Measurements from ENCODE around the gene RBM4B. TPM values are rescaled to one million over a fixed set of nuclear protein-coding genes. Genes with fewer than 3 reads are reported as not detected.
A peak's percentile ranks its signal among the peaks of the same experiment; 100 is the strongest.
"Not testable (repeated sequence)": the region's sequence is repeated elsewhere in the genome, so short reads cannot be mapped to it uniquely, and the experiment has no call there.

RBM4B gene
- total RNA-seq = 10 to 100 TPM; 19.5 to 20.0 TPM
- 13.1 TPM for polyA plus RNA-seq

- DNase-seq = peak; percentile 95 to 98 (median 97)
- ChIA-PET CTCF (interaction anchor here (0.7 to 6.5 kb wide), 40 partner anchors 9 to 292 kb away, joined by 3 to 135 read pairs (median 5); partner anchors contain the start of genes ACTN3, CCDC87, CCS and CTSF), POLR2A (interaction anchor here (0.6 to 2.6 kb wide), 22 partner anchors 9 to 817 kb away, joined by 3 to 41 read pairs (median 7); partner anchors contain the start of genes ACTN3, CCDC87, CCS and CTSF)
- Histone ChIP-seq H3K27ac (ENCODE audit: low read depth, low read length) (peak within 1 kb of the TSS; percentile 100), H3K9me3 (ENCODE audit: low read length) (no peaks in the 10 kb centered on the region), H3K36me3 (ENCODE audit: insufficient read depth, low read length) (no peaks in the 10 kb centered on the region), H3K4me1 (ENCODE audit: insufficient read depth, low read length) (peaks cover 43% of the 10 kb centered on the region), H3K27me3 (ENCODE audit: insufficient read depth, low read length, poor library complexity, severe bottlenecking) (no peaks in the 10 kb centered on the region), H3K4me3 (ENCODE audit: low read length) (peak within 1 kb of the TSS; percentile 99)
- Mint-ChIP-seq H3K4me3 (peak within 1 kb of the TSS; percentile 90 to 99 (median 95)), H3K27me3 (no peaks in the 10 kb centered on the region), H3K36me3 (peaks cover 0 to 18% (median 3%) of the 10 kb centered on the region in 3 donors), H3K4me1 (peaks cover 34 to 50% (median 42%) of the 10 kb centered on the region in 3 donors), H3K9me3 (no peaks in the 10 kb centered on the region), H3K27ac (peak within 1 kb of the TSS; percentile 98 to 100 (median 100))
Measured at GRCh38 chr11:66677599-66678375, at the start of gene RBM4B. Gene RBM4B, minus strand, starts transcription at chr11:66677887. Its CDS starts 808 bp downstream, at chr11:66677079.

- Histone ChIP-seq H3K27ac (ENCODE audit: low read depth, low read length) (no peak overlapping the region), H3K4me3 (ENCODE audit: low read length) (no peak overlapping the region), H3K9me3 (ENCODE audit: low read length) (no peaks in the 10 kb centered on the region), H3K27me3 (ENCODE audit: insufficient read depth, low read length, poor library complexity, severe bottlenecking) (peaks cover 35% of the 10 kb centered on the region), H3K4me1 (ENCODE audit: insufficient read depth, low read length) (peaks cover 7% of the 10 kb centered on the region), H3K36me3 (ENCODE audit: insufficient read depth, low read length) (no peaks in the 10 kb centered on the region)
- Mint-ChIP-seq H3K27ac (no peak overlapping the region), H3K4me1 (peaks cover 15 to 21% (median 16%) of the 10 kb centered on the region in 3 donors), H3K9me3 (peaks cover 0 to 2% (median 0%) of the 10 kb centered on the region in 5 donors), H3K4me3 (peak overlapping the region in 1 of 7 donors; percentile 58), H3K27me3 (peaks cover 42 to 70% of the 10 kb centered on the region in 2 donors), H3K36me3 (peaks cover 0 to 2% (median 0%) of the 10 kb centered on the region in 3 donors)
- CTCF ChIA-PET = no interaction called here
- no peak for DNase-seq
- POLR2A ChIA-PET = no interaction called here
Measured at GRCh38 chr11:66725647-66726046, 48.0 kb upstream of the RBM4B start.

- no peak overlapping the region for H3K27ac ChIP-seq (ENCODE audit: low read depth, low read length)
- H3K36me3 Mint-ChIP-seq = peaks cover 0 to 2% (median 0%) of the 10 kb centered on the region in 3 donors
- H3K27ac Mint-ChIP-seq = no peak overlapping the region
- no peak overlapping the region for H3K4me3 Mint-ChIP-seq
- H3K9me3 ChIP-seq (ENCODE audit: low read length) = no peaks in the 10 kb centered on the region
- ChIA-PET POLR2A (no interaction called here), CTCF (no interaction called here)
- peaks cover 7% of the 10 kb centered on the region for H3K4me1 ChIP-seq (ENCODE audit: insufficient read depth, low read length)
- H3K36me3 ChIP-seq (ENCODE audit: insufficient read depth, low read length) = no peaks in the 10 kb centered on the region
- H3K27me3 Mint-ChIP-seq = peaks cover 42 to 75% of the 10 kb centered on the region in 2 donors
- H3K27me3 ChIP-seq (ENCODE audit: insufficient read depth, low read length, poor library complexity, severe bottlenecking) = peaks cover 35% of the 10 kb centered on the region
- peaks cover 16 to 26% (median 17%) of the 10 kb centered on the region in 3 donors for H3K4me1 Mint-ChIP-seq
- H3K4me3 ChIP-seq (ENCODE audit: low read length) = no peak overlapping the region
- H3K9me3 Mint-ChIP-seq = peaks cover 0 to 2% (median 0%) of the 10 kb centered on the region in 5 donors
- DNase-seq = no peak
Measured at GRCh38 chr11:66725114-66725513, 47.4 kb upstream of the RBM4B start.

GRCh38 chr11:66724167-66724566, 46.5 kb upstream of the RBM4B start:
- H3K9me3 ChIP-seq (ENCODE audit: low read length); H3K9me3 Mint-ChIP-seq; H3K4me3 ChIP-seq (ENCODE audit: low read length); H3K36me3 Mint-ChIP-seq; H3K4me1 ChIP-seq (ENCODE audit: insufficient read depth, low read length); H3K36me3 ChIP-seq (ENCODE audit: insufficient read depth, low read length); POLR2A ChIA-PET; DNase-seq; H3K27ac ChIP-seq (ENCODE audit: low read depth, low read length); H3K4me3 Mint-ChIP-seq; H3K27ac Mint-ChIP-seq: not testable (repeated sequence)
- peaks cover 34% of the 10 kb centered on the region for H3K27me3 ChIP-seq (ENCODE audit: insufficient read depth, low read length, poor library complexity, severe bottlenecking)
- peaks cover 16 to 27% (median 19%) of the 10 kb centered on the region in 3 donors for H3K4me1 Mint-ChIP-seq
- CTCF ChIA-PET = interaction anchor here (1.2 to 1.3 kb wide), 2 partner anchors 9 to 30 kb away, joined by 3 read pairs; no protein-coding TSS in a partner anchor
- peaks cover 37 to 74% of the 10 kb centered on the region in 2 donors for H3K27me3 Mint-ChIP-seq

- POLR2A ChIA-PET = no interaction called here
- H3K4me3 ChIP-seq (ENCODE audit: low read length) = no peak overlapping the region
- Mint-ChIP-seq H3K9me3 (peaks cover 0 to 1% (median 0%) of the 10 kb centered on the region in 5 donors), H3K27me3 (peaks cover 33 to 72% of the 10 kb centered on the region in 2 donors), H3K4me3 (no peak overlapping the region), H3K36me3 (peaks cover 0 to 2% (median 0%) of the 10 kb centered on the region in 3 donors), H3K4me1 (peaks cover 13 to 23% (median 14%) of the 10 kb centered on the region in 3 donors), H3K27ac (no peak overlapping the region)
- H3K27ac ChIP-seq (ENCODE audit: low read depth, low read length) = no peak overlapping the region
- no peaks in the 10 kb centered on the region for H3K36me3 ChIP-seq (ENCODE audit: insufficient read depth, low read length)
- CTCF ChIA-PET = interaction anchor here (1.2 to 1.3 kb wide), 2 partner anchors 9 to 30 kb away, joined by 3 read pairs; no protein-coding TSS in a partner anchor
- peaks cover 29% of the 10 kb centered on the region for H3K27me3 ChIP-seq (ENCODE audit: insufficient read depth, low read length, poor library complexity, severe bottlenecking)
- H3K4me1 ChIP-seq (ENCODE audit: insufficient read depth, low read length) = peaks cover 7% of the 10 kb centered on the region
- peak in 1 of 5 donors; percentile 35 for DNase-seq
- H3K9me3 ChIP-seq (ENCODE audit: low read length) = no peaks in the 10 kb centered on the region
Measured at GRCh38 chr11:66723693-66724092, 46.0 kb upstream of the RBM4B start.

GRCh38 chr11:66722745-66723651, 45.3 kb upstream of the RBM4B start:
- no peak for DNase-seq
- peaks cover 30 to 72% of the 10 kb centered on the region in 2 donors for H3K27me3 Mint-ChIP-seq
- Histone ChIP-seq H3K27ac (ENCODE audit: low read depth, low read length) (no peak overlapping the region), H3K36me3 (ENCODE audit: insufficient read depth, low read length) (no peaks in the 10 kb centered on the region), H3K27me3 (ENCODE audit: insufficient read depth, low read length, poor library complexity, severe bottlenecking) (peaks cover 25% of the 10 kb centered on the region), H3K9me3 (ENCODE audit: low read length) (no peaks in the 10 kb centered on the region), H3K4me3 (ENCODE audit: low read length) (no peak overlapping the region), H3K4me1 (ENCODE audit: insufficient read depth, low read length) (peaks cover 7% of the 10 kb centered on the region)
- POLR2A ChIA-PET = no interaction called here
- H3K4me3 Mint-ChIP-seq = peak overlapping the region in 1 of 7 donors; percentile 41
- CTCF ChIA-PET = interaction anchor here (1.2 kb wide), 1 partner anchor 29 kb away, joined by 3 read pairs; no protein-coding TSS in a partner anchor
- peaks cover 10 to 20% (median 12%) of the 10 kb centered on the region in 3 donors for H3K4me1 Mint-ChIP-seq
- H3K9me3 Mint-ChIP-seq = no peaks in the 10 kb centered on the region
- H3K27ac Mint-ChIP-seq = no peak overlapping the region
- peaks cover 0 to 2% (median 0%) of the 10 kb centered on the region in 3 donors for H3K36me3 Mint-ChIP-seq

- H3K4me1 Mint-ChIP-seq = peaks cover 7 to 14% (median 8%) of the 10 kb centered on the region in 3 donors
- H3K27me3 ChIP-seq (ENCODE audit: insufficient read depth, low read length, poor library complexity, severe bottlenecking) = peaks cover 20% of the 10 kb centered on the region
Measured at GRCh38 chr11:66721939-66722338, 44.3 kb upstream of the RBM4B start.

More at GRCh38 chr11:66721939-66722338, 44.3 kb upstream of the RBM4B start:
- Histone ChIP-seq H3K27ac (ENCODE audit: low read depth, low read length) (no peak overlapping the region), H3K36me3 (ENCODE audit: insufficient read depth, low read length) (no peaks in the 10 kb centered on the region), H3K4me3 (ENCODE audit: low read length) (no peak overlapping the region), H3K4me1 (ENCODE audit: insufficient read depth, low read length) (peaks cover 4% of the 10 kb centered on the region), H3K9me3 (ENCODE audit: low read length) (no peaks in the 10 kb centered on the region)
- CTCF ChIA-PET = no interaction called here
- POLR2A ChIA-PET = no interaction called here
- Mint-ChIP-seq H3K9me3 (no peaks in the 10 kb centered on the region), H3K27me3 (peaks cover 27 to 75% of the 10 kb centered on the region in 2 donors), H3K36me3 (peaks cover 0 to 2% (median 0%) of the 10 kb centered on the region in 3 donors), H3K4me3 (no peak overlapping the region), H3K27ac (no peak overlapping the region)
- no peak for DNase-seq
